ENCODE measurements around the gene TBC1D14. TPM values are rescaled to one million over a fixed set of nuclear protein-coding genes. Genes with fewer than 3 reads are reported as not detected.

The TBC1D14 gene
- total RNA-seq, 1 experiment from 2014 or later = 51.9 TPM

DNA sequence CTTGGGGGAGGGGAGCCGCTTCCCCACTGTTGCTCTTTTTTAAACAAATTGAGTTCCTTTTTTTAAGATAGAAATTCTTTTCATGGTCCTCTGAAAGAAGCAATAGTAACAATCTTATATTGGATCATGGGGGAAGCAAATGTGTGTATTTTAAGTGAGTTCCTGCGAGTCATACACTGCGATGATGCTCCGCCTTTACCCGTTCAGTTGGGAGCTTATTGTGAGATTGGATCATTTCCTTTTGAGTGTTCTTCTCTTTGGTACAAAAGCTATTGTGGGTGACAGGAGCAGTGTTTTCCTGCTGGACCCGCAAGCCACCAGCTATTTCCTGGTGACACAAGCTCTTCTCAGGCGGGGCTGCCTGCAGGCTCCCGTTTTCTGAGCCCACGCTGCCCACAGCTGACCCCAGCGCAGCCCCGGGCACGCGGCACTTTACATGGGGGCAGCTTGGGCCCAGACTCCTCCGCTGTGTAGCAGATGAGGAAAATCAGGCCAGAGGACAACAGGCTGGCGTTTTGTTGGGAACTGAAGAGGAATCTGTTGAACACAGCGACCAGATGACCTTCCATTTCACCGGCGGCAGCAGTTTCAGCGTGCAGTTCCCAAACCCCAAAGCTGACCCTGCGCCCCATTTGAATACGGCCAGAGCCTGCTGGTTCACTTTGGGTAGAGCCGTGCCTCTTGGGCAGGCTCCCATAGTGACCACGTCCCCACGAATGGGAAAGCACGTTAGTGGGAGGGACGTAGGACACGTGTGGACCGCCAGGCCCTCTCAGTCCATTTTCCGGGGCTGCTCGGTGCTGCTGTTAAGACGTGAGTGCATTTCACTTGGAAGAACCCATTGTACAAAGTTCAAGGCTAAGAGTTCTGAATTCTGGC, 145.7 kb downstream of the TBC1D14 start:
- DNase-seq (ENCODE audit: low read depth) = no peak

DNA sequence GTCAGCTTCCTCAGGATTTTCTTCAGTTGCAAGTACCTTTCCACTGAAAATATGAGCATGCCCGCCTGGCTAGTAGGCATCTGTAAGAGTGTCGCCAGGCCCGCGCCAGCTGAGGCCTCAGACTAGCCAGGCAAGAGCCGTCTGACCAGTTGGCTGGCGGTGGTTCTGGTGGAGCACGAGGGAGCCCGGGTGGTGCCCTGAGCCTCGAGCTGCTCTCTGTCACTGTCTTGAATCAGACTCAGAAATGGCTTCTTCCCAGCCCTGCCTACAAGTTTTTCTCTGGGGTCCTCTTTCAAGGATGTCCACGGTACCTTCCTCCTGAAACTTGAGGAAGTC, 146.3 kb downstream of the TBC1D14 start:
- no peak for DNase-seq (ENCODE audit: low read depth)

DNA sequence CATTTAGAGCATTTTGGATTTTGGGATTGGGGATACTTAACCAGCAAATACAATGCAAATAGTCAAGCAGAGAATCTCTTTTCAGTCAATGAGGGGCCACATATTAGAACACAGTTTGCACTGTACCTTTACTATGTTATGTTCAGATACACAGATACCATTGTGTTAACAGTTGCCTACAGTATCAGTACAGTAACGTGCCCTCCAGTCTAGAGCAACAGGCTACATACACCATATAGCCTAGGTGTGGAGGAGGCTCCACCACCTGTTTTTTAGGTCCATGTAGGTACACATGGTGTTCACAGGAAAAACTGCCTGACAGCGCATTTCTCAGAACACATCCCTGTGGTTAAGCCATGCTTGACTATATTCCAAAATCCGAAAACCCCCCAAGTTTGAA, 149.2 kb downstream of the TBC1D14 start:
- DNase-seq (ENCODE audit: low read depth) = no peak

DNA sequence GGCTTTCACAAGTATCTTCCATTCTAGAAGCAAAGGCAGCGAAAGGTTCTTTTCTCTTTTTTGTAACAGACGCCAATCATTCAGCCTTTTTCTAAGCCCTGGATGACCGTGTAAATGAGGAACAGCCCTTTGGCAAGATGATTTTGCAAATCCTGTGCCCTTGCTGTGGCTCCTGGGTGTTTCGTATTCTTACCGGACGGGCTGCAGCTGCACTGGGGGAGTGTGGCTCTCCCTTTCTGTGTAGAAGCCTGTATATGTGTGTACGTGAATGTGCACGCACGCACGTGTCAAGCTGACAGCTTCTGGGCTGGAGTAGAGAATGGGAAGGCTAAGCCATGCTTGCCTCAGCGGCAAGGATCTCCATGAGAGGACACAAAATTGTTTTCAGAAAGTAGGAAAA, 150.0 kb downstream of the TBC1D14 start:
- no peak for DNase-seq (ENCODE audit: low read depth)

DNA sequence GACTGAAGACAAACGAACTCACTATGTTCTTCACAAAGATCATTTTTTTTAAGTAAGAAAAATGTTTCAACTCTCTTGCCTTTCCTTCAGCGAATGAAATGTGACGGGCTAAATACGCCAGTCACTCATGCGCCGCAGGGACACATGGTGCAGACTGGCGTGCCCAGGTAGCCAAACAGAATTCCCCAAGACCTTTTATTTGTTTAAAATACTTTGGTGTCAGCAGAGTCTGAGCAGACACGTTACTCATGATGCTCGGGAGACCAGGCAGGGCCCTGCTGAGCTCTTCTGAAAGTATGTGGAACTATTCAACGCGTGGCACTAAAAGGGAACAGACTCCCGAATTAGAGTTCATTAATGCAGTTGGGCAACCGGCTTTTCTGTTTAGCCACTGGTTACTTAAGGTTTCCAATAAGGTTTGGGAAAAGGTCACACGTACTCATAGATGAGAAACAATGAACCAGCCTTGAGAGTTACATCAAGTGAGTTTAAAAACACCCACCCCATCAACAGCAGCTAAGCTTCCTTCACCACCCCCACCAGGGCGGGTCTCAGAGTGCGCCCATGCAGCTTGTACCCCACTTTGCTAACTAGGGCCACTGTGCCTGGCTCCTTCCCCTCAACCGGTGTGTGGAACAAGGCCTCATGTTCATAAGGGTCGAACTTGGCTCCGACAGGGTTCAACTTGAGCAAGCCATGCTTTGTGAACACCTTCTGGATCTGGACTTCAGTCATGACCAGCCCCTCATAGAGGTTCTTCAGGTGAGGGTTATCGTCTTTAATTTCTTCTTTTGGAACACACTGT, 150.9 kb downstream of the TBC1D14 start:
- no peak for DNase-seq (ENCODE audit: low read depth)

DNA sequence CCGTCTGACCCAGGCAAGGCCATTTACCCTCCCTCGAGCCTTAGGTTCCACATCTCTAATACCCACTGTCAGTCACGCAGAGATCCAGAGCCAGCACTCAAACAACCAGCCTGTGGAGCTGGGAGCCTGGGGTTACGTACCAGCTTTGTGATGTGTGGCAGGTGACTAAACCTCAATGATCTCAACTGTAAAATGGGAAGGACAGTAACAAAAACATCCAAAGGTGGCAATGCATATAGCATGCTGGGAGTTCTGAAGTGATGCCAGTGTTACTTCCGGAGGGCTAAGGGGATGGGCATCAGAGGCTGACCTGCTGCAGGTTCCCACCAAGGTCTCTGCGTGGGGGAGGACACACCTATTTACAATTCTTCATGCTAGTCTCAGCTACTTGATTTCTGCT, 152.2 kb downstream of the TBC1D14 start:
- DNase-seq (ENCODE audit: low read depth) = no peak

DNA sequence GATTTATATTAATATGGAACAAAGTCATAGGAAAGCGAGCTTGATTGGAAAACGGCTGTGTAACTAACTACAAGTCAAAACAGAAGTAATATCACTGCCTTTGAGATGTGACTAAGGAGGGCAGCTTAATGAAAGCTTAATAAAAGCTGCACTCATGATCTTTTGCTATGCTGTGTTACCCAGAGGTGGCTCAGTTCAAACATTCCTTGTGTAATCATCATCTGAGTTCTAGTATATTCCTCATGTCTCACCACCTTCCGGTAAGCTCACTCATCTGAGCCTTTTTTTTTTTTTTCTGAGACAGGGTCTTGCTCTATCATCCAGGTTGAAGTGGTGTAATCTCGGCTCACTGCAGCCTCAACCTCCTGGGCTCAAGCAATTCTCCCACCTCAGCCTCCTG, 153.2 kb downstream of the TBC1D14 start:
- no peak for DNase-seq (ENCODE audit: low read depth)

DNA sequence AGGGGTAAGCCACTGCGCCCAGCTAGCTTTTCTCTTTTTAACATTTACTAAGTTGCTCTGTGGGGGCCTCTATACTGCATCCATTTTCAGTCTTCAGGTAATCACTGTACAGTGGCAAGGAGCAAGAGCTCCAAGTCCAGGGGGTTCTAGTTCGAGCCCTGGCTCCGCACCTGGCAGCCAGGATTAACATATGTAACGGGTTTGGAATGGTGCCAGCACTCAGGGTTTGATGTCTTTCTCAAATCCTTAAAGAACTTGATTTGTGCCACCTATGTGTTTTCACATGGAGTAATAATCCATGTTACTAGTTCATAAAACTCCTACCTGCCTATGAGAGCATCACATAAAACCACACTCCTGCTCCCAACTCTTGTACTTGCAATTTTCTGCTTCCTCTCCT, 153.7 kb downstream of the TBC1D14 start:
- no peak for DNase-seq (ENCODE audit: low read depth)

DNA sequence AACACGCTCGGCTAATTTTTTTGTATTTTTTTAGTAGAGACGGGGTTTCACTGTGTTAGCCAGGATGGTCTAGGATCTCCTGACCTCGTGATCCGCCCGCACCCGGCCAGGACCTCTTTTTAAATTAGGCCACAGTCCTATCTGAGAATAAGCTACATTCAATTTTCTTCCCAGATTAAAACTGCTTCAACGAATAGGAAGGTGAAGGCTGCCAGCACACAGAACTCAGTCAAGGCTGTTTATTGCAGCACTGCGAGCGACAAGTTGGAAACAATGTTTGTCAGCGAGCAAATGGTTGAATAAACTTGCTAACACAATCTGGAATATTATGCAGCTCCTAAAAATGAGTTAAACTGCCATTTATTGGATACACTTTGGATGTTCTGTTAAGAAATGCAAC, 156.4 kb downstream of the TBC1D14 start:
- DNase-seq (ENCODE audit: low read depth) = no peak

DNA sequence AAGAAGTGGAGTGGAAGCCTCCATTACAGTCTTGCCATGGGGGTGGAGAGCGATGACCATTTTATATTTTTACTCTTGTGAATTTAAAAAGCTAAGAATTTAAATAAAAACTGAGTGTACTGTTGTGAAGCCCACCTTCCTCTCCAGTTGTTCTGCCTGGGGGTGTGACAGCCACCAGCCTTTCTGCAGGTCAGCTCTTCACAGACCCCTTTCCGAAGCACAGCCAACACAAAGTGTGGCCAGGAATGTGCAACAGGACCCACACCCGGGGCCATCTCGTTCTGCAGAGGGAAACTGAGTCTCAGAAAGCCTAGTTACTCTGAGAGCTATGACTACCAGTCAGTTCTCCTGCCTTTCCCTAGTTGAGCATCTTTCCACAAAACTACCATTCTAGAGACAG, 156.9 kb downstream of the TBC1D14 start:
- DNase-seq (ENCODE audit: low read depth) = no peak

DNA sequence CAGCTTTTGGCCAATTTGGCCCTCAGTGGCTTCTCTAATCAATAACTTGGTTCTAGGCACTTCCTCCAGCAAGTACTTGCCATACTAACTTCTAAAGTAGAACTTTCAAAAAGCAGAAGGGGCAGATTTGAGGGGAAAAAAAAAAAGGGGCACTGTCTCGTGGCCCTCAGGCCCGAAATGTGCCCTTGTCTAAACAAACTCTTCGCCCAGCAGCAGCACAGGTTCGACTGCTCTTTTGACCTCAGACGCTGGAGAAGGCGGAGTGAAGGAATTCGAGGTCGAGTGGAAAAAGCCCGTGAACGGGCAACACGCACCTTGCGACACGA, 157.5 kb downstream of the TBC1D14 start:
- no peak for DNase-seq (ENCODE audit: low read depth)

DNA sequence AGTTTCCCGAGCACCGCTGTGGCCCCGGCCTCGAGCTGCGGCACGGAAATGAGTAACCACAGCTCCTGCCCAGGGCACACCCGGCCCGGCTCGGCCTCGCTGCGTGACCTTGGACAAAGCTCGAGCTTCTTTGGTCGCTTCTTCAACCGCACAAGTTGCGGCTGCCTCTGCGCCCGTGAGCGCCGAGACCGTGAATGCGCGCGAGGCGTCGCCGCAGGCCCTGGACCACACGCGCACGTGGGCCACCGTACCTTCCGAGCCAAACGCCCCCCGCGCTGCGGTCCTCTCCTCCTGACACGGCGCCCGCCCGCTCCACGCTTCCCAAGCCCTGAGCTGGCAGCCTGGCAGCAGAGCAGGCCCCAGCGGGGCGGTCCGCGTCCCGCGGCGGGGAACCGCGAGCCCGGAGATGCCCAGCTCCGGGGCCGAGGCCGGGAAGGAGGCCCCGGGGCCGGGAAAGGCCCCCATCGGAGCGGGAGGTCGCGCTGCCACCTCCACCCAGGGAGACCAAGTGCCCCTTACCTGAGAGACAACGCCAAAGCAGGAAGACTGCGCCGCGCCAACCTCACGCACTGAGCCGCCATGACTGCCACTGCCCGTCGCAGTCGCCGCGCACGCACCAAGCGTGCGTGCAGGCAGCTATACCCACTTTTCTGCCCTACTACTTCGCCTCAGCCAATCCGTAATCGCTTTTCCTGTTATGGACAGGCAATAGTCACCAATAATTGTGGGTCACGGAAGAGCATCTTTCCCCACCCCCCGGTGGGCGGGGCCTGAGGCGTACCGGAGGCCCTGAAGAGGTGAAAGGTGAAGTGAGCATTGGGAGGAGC, 158.0 kb downstream of the TBC1D14 start, which contains the start of gene GRPEL1:
Gene GRPEL1, minus strand, starts transcription at position 613 of the 827 bp plus-strand sequence. Its CDS starts 32 bp downstream, at position 581.
- DNase-seq (ENCODE audit: low read depth) = peak; percentile 100

DNA sequence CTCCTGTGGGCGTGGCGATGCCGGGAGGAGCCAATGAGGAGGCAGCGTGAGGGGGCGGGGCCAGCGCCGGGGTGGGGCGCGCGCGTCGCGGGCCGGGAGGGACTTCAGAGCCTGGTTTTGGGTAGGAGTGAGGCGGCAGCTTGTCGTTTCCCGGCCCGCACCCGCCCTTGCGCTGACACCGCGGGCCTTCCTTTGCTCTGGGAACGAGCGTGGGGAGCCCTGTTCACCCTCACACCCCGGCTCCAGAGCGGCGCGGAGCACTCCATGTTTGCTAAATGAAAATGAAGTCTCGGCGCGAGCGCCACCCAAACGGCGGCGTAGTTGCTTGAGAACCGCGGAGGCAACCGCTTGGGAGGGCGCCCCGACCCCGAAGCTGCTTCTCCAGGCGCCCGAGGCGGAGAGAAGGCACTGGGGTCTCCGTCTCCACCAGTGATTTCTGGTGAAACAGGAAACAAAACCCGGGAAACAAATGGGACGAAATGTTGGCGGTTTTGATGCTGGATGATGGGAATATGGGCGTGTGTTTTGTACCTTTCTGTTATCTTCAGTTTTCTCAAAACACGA, 158.7 kb downstream of the TBC1D14 start:
- no peak for DNase-seq (ENCODE audit: low read depth)

DNA sequence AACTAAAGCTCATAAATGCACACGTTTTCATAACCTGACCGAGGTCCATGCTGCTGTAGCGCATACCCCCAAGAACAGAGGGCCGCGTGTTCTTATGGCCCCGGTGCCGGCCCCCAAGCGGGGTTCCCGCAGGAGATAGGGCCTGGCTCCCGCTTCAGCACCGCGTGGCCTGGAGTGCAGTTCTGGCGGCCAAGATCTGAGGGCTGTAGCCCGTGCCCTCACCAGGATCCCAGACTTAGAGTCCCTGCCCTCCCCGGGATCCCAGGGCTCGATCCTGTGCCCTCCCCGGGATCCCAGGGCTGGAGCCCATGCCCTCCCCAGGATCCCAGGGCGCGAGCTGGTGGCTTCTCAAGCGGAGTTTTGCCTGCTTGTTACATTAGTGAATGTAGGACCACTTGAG, 159.3 kb downstream of the TBC1D14 start:
- DNase-seq (ENCODE audit: low read depth) = peak; percentile 17

DNA sequence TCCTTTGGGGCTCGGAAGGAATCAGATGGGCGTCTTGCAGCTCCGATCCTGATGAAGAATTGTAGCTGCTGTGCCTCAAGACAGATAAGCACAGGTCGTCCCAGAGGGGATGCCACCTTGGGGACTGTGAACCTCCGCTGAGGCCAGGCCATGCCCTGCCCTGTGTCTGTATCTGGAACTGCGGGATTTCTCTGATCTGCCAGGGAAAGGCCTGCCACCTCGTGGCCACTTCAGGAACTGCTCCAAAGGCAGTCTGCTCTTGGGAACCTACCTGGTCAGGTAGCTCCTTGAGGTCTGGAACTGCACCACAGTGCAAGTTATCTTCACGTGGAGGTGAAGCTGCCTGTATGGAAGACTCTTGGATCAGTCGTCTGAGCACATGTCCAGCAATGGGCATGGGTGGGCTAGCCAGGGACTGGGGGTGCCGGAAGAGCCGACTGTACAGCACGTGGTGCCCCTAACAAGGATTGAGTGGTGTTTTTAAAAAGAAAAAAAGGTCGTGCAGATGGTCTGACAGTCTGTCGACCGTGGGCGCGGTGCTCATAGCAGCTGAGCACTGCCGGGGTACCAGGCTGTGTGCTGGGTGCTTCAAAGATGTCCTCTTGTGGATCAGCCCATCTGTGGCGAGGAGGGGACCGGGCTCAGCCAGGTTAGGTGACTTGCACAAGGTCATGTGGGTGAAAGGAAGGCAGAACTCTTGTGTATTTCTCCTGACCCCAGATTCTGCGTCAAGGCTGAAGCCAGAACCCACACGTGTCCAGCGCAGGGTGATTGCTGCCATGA, 161.3 kb downstream of the TBC1D14 start:
- DNase-seq (ENCODE audit: low read depth) = peak; percentile 54

DNA sequence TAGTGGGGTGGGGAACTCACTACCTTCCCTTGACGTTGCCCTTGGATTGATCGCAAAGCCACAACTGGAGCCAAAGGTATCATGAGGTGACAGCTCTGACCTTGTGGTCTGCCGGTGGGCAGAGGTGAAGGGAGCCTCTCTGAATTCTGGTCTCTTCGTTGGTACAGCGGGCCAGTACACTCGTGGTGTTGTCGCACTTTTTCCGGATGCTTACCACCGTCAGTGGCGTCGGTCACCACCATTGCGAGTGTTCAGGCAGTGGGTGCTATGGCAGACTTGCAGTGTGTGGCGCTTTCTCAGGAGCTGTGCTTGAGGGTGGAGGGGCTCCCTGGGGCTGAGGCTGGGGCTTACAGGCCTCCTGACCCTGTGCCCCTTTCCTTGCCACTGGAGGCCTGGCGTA, 163.4 kb downstream of the TBC1D14 start:
- no peak for DNase-seq (ENCODE audit: low read depth)

DNA sequence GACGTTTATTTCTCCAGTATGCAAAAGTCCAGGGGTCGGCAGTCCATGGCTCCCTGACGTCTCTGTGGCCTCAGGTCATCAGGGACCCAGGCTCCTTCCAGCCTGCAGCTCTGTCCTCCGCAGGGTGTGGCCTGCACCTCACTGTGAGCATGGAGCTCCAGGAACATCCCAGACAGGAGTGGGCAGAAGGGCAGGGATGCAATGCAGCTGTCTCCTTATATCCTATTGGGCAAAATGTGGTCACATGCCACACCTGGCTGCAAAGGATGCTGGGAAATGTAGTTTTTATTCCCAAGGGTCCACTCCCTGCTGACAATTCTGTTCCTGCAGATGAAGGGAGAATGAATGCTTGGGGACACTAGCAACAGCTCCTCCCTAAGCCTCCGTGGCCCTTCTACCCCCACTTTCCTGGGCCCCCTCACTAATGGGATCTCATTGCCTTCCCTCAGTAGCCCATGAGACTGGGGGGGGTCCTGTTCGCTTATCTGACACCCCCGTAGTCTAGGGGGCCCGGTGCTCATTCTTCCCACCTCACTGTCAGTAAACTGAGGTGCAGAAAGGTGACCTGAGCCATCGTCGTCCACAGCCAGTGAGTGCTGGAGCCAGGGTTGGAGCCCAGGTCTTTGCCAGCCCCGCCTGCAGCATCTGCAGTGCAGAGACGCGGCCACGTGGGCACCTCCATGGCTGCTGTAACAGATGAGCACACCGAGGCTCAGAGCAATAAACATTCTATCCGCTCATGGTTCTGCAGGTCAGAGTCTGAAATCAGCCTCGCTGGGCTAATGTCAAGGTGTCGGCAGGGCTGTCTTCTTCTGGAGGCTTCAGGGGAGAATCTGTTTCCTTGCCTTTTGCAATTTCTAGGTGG, 164.1 kb downstream of the TBC1D14 start:
- peak; percentile 83 for DNase-seq (ENCODE audit: low read depth)

DNA sequence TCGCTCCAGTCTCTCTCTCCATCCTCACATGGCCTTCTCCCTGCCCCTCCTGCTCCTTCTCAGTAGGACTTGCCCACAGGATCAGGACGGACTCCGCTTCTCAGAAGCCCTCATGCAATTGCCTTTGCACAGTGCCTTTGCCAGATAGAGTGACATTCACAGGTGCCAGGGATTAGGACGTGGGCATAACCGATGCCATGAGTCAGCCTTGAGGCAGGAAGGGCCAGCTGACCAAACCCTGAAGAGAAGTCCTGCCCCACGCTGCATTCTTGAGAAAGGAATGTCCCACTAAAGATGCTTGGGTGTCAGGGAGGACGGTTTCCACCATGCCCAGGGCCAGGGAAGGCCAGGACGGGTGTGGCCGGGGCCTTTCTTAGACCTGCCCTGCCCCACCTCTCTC, 164.8 kb downstream of the TBC1D14 start:
- peak; percentile 100 for DNase-seq (ENCODE audit: low read depth)

DNA sequence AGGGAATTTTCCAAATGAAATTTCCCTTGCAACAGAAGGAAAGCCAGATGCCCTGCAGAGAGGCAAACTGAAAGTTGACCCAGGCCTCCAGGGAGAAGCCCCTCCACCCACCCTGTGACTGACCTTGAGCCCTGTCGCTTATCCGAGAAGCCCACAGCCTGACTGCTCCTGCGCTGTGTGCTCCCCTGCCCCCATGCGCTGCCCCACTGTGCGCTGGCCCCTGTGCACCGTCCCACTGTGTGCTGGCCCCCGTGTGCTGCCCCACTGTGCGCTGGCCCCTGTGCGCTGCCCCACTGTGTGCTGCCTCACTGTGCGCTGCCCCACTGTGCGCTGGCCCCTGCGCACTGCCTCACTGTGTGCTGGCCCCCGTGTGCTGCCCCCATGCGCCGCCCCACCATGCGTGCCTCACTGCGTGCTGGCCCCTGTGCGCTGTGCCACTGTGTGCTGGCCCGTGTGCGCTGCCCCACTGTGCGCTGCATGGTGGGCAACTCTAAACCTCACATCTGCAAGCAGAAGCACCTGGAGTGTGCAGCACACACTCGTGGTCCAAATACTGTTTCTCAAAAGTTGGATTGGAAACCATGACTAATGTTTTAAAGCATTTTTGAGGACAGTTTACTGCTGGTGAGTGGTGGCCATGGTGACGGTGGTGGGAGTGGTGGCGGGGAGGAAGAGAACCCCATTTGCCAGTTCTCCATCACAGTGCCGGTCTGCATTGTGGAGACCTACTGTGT, 166.5 kb downstream of the TBC1D14 start:
- DNase-seq (ENCODE audit: low read depth) = peak; percentile 61

All from LHCN-M2 (cell line).